NCI-H1930 (cell line): ENCODE data around the gene ARGLU1.

Source experiments
- DNase-seq, 2 experiments: peaks; one replicate each; lab custom pipeline; 2025; lab: John Stamatoyannopoulos, UW

Gene ARGLU1

DNA sequence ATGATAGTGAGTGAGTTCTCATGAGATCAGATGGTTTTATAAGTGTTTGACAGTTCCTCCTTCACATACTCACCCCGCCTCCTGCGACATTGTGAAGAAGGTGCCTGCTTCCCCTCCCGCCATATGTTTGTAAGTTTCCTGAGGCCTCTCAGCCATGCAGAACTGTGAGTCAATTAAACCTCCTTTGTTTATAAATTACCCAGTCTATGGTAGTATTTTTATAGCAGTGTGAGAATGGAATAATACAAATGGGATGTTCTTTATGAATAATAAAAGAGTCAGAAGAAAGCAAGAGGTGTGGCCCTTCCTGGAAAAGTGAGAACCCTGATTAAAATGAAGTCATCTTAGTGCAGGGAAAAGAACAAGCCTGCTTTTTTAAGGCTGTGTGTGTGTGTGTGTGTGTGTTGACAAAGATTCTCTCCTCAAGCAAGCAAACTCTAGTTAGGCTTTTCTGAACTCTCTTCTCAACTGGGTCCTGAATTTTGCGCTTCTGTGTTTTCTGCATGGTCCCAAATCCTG is 18.8 kb upstream of the ARGLU1 start:
- DNase-seq = no peak

DNA sequence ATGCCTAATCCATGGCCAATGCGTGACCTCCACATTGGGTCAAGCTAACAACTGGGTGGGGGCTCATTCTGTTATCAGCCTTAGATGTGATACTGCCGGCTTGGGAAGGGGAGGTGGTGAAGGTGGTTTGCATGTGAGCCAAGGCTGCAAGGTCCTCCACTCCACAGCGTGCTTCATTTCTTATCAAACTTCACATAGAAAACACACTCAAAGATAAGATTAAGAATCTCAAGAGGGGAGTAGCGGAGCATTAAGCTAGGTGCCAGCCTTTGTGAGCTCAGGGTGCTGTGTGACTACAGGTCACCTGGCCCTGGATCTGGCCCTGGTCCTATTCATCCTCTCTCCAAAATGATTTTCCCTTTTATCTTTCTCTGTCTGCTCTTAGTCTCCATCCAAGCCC is 13.3 kb upstream of the ARGLU1 start:
- DNase-seq = no peak

DNA sequence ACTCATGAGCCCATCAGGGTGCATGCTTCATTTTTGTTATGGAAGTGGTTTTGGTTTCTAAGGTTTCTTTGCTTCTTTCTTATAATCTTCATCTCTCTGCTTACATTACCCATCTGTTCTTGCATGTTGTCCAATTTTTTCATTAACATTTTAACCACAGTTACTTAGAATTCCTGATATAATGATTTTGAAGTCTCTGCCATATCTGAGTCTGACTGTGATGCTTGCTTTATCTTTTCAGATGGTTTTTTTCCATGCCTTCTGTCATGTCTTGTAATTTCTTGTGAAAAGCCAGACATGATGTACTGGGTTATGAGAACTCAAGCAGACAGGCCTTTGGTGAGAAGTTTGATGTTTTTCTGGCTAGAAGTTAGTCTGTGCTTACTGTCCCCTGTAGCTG is 8.0 kb upstream of the ARGLU1 start:
- no peak for DNase-seq

DNA sequence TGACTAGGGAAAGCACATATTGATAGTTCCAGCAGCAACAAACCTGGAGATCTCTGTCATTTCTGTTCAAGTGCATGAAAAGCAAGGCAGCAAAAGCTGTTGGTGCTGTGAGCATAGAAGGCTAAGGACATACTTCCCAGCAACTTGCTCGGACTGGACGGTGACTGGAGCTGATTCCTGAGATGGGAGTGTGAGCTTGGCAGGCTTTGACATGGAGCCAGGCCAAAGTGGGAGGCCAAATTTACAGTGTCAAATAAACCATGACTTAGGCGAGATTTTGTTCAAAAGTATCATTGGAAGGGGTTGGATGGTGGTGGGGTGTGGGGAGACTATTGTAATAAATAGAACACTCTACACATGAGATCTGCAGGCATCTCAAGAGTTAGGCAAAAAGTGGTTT is 5.9 kb upstream of the ARGLU1 start:
- no peak for DNase-seq

DNA sequence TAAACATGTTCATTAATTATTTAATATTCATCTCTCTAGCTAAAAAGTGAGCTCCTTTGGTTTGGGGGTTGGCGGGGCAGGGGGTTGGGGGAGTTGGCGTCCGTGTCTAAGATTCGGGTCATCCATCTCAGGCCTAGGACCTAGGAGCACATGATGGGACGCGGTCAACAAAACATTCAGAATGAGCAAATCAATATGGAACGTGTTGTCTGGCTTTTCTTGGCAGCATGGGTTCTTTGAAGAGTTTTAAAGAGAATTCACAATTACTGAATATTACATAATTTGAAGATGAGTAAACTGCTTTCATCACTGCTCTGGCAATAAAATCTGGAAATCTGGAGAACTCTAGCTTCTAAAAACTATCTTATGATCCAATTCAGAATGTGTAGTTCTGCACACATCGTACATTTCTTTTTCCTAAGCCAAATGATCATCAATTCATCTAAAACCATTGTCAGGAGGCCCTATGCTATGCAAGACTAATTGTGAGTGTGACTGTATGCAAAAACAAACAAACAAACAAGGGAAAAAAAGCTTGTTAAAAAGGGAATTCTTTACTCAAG is 5.4 kb upstream of the ARGLU1 start:
- DNase-seq = no peak

DNA sequence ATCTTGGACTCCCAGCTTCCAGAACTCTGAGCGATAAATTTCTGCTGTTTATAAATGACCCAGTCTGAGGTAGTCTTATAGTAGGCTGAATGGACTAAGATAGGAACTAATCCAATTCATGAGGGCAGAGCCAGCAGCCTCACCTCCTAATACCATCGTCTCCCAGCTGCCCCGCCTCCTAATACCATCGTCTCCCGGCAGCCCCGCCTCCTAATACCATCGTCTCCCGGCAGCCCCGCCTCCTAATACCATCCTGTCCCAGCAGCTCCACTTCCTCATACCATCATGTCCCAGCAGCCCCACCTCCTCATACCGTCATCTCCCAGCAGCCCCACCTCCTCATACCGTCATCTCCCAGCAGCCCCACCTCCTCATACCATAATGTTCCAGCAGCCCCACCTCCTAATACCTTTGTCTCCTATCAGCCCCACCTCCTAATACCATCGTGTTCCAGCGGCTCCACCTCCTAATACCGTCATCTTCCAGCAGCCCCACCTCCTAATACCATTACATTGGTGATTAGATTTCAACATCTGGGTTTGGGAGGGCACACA is 2.4 kb upstream of the ARGLU1 start:
- no peak for DNase-seq

DNA sequence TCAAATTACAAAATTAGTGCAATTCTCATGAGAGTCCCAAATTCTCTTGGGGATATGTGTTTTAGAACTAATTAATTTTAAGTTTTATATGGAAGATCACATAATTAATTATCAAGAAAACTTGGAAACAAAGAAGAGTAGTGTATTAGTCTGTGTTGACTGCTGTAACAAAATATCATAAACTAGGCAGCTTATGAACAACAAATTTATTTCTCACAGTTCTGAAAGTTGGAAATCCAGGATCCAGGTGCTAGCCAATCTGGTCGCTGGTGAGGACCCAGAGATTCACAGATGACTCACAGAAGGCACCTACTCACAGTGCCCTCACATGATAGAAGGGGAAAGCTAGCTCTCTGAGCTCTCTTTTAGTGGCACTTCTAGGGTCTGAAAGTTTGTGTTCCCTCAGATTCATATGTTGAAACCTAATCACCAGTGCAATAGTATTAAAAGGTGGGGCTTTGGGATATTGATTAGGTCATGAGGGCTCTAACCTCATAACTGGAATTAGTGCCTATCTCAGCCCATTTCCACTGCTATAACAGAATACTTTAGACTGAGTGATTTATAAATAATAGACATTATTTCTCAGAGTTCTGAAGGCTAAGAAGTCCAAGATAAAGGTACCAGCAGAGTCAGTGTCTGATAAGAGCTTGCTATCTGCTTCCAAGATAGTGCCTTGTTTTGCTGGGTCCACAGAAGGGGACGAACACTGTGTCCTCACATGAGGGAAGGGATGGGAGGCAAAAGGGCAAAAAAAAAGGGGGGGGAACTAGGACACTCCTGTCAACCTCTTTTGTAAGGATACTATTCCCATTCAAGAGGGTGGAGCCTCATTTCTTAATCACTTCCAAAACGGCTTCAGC is 1.5 kb upstream of the ARGLU1 start:
- DNase-seq = no peak

DNA sequence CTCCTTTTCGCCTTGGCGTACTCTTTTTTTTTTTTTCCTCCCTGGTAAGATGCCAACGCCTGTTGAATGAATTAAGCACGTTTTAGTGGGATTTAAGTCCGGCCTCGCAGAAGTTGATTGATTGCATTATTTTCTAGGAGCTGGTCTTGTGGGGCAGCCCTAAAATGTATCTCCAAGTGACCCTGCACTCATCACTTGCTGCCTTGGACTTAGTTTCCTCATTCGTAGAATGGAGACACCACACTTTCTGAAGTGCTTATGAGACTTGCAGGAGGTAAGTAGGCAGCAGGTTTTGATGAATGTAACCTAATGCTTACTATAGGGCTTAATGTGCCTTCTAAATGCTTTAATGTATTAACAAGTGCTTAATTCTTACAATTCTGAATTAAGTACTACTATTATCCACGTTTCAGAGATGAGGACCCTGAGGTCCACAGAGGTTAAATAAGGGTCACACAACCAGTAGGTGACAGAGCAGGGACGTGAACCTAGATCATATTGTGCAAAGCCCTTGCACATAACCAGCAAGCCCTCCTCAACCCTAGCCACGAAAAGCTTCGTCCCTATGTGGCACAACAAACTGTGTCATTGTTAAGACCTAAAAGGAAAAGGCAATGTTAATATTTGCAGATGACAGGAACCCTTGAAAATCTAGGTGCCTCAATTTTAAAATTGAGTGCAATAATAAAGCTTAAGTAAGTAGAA is 514 bp upstream of the ARGLU1 start:
- DNase-seq = no peak

DNA sequence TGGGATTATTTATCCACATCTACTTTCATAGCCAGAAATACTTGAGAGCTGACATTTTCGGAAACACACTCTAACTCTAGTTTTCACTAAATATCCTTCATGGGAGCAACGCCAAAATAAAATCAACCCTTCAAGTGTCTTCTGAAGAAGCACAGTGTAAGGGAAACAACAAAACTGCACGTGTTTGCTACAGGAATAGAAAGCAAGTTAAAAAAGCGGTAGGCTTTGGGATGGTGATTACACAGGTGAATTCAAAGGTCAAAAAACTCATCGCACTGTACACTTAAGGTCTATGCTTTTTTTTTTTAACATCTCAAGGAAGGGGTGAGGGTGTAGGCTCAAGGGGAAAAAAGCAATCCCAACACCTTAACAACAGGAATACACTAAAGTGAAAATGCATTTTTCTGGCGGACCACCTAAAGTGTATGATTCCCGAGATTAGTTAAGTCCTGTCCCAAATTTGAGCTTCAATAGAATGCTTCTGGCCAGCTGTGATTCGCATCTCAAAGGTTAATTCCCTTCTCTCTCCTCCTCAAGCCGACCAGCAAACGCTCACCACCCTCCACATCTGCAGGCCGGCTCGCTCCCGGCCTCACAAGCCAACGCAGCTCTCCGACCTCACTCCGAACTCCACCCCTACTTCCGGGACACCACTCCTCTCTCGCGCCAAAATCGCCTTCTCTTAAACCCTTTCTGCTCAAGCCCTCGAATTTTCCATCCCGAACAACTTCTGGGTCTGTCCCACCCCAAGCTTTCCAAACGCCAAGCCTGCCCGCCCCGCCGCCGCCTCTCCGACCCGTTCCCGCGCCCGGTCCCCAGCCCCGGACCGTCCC is 1.1 kb downstream of the ARGLU1 start:
- DNase-seq = no peak

DNA sequence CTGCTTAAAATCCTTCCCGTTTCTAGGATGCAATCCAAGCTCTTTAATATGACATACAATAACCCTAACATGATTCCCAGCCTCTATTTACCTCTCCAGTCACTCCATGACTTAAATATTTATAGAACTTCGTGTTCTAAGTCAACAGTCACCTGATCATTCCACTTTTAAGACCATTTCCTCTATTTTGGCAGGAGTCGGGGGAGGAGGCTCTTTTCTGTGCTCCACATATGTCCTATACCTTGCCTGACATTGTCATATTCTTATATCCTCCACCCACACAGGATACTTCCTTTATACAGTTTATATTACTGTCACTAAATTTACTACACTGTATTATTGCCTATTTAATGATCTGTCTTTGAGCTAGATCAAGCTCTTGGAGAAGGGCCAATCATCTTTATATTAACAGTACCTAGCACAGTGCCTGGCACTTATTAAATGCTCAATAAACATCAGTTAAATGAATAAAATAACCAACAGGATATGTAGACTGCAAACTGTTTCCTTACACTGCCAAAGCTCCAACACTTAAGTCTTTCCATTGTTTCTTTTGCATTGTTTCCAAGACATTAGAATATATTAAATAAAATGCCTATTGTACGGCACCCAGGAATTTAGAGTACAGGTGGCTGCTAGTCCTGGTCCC is 2.7 kb downstream of the ARGLU1 start:
- no peak for DNase-seq

DNA sequence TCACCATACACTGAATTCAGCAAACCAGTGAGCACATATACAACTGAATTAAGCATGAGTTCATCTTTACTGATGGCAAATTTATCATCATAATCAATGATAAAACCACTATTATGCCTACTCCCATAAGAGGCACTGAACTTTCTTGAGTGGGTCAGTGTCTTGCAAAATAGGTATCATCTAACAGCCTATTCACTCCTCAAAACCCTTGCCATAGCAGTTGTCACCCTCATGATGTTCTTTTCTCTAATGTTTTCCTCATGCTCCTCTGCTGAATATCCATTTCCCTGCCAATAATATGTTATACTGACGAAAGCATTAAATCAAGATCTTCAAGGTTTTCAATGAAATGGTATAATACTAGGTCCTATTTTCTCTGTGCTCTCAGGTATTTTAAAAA is 5.6 kb downstream of the ARGLU1 start:
- DNase-seq = no peak

DNA sequence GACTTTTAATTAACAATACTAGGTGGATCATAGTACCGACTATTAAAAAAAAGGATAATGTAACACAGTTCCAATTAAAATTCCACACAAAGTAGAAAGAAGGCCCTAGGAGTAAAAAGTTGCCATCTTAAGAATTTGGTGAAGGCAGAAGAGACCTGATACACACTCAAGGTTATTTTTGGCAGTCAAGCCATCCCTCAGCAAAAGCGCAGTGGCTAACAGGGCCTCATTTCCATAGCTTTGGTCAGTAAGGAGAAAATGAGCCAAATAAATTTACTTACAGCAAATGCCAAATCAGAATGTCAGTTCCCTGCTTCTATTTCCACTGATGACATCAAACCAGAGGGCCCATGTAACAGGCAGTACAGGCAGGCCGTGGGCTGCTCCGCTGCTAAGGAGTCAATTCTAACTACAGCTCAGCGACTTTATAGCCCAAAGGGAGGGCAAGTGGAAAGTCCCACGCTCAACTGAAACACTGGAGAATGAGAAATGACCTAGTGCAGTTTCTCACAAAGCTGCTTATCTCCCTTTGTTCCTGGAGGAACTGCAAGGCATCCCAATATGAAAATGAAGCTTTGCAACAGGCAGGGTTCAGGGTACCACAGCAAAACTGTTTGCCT is 6.3 kb downstream of the ARGLU1 start:
- DNase-seq = no peak

DNA sequence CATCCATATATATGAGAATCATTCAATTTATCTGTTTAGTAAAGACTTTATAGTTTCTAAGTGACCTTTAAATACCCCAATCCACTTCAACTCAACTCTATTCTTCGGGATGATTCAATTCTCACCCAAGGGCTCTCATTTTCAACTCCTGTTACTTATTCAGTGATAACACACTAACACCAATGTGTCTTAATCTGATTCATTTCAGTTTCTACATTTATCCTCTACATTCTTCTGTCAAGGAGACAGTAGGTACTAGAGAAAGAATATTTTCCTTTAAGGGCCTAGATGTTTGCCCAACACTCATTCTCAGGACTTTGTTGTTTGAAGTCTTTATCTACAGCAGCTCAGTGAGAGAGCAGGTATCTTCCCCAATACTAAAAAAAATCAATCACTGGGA is 7.1 kb downstream of the ARGLU1 start:
- no peak for DNase-seq

DNA sequence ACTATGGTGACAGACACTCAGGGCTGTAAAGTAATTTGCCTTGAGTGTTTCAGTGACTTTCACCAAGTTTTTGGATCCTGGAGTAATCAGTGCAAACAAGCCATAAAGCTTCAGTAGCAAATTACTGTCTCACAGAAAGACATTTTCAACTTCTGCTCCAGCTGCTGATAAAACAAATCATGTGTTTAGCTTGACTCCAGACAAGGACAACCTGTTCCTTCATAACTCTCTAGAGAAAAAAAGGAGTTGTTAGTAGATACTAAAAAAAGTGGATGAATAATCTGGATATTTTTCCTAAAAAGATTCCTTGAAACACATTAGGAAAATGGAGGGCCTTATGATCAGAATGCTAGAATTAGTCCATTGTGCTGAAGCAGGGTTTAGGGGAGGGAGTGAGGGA is 9.4 kb downstream of the ARGLU1 start:
- DNase-seq = no peak

DNA sequence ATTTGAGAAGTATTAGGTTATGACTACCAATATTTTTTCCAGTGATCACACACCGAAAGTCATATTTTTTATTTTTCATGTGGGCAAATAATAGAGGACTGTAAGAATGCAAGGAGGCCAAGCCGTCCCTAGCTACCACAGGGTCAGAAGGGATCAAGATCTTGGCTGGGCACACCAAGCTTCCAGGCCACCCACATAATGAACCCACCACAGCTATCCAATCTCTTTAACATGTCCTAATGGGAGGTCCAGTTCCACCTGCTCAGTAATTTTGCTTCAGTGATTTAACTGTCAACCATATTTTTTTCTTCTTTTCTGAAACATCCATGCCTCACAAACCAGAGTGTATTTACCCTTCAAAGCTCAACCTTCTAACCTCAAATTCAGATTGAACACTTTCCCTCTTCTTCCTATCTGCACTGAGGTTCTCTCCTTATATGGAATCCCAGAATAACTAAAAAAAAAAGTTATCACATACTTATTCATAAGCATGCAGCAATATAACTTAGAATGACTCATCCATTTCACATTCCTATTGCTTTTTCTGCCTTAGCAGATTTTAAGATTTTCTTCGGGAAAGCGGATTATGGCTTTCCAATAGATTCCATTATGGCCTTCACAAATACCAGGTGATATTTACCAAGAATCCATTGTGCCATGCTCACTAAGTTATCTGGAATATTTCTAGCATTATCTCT is 12.2 kb downstream of the ARGLU1 start:
- no peak for DNase-seq

DNA sequence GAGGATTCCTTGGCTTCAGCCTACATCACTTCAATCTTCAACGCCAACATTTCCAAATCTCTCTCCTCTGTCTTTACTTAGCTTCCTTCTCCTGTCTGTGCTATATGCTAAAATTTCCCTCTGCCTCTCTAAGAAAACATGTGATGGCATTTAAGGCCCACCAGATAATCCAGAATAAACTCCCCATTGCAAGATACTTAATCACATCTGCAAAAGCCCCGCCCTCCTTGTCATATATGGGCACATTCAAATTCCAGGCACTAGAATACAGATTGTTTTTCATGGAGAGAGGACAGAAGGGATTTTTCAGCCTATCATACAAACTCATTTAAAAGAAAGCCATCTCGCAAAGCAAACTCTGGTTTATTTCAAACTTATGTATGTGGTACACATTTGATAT is 16.2 kb downstream of the ARGLU1 start:
- DNase-seq = no peak

DNA sequence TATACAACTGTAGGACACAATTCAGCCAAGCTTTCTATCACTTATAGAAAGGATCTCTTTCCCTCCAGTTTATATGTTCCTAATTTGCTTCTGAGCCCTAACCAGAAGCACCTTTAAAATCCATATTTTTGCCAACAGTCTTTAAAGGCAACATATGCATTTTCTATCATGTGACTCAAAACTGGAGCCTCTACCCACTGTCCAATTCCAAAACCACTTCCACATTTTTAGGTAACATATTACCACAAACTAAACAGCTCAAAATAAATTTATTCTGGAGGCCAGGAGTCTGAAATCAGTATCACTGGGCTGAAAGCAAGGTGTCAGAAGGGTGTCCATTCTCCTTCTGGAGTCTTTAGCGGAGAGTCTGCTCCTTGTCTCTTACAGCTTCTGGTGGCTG is 16.6 kb downstream of the ARGLU1 start:
- no peak for DNase-seq

DNA sequence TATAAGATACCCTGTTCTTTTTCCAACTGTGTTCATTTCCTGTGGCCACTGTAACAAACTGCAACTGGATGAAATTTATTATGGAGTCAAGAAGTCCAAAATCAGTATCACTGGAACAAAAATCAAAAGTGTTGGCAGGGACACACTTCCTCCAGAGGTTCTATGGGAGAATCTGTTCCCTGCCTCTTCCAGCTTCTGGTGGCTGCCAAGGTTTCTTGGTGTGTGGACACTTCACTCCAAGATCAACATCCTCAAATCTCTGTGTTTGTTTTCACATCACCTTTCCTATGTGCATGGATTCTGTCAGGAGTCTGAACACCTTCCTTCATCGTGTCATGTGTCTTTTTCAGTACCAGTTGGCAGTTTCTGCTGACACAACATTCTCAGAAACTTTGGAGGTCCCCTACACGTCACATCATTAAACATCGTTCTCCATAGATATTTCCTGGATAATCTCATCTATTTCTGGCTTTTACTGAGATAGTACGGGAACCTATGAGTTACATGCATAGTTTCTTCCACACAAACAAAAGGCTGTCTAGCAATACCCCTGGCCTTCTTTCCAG is 17.3 kb downstream of the ARGLU1 start:
- DNase-seq = no peak

DNA sequence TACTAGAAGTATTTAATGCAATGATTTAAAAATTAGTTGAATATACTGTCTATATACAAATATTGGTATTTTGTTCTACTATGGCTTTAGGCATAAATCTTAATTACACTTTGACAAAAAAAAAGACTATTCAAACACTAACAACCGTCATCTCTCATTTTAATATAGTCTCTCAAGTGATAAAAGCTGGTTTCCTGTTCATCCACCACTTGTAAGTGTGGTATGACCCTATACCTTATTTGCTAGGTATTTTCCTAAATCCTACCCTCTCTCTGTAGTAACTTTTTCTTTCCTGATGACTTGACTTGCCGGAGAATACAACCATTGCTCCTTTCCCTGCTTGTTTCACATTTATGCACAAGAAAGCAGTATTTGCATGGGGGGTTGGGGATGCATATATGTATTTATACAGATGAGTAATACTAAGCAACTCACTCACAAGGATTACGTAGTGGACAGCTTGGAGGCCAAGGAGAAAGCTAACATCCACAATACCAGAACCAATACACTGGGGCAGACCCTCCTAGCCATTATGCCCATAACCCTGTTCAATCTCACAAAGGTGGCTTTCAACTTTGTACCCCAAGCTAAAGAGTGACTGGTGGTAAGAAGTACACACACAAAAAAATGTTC is 19.8 kb downstream of the ARGLU1 start:
- no peak for DNase-seq
